ENCODE data around the gene TSHZ1.

TSHZ1 gene

GRCh38 chr18:75216911-75217689, 6.5 kb downstream of the TSHZ1 start:
- H3K27ac ChIP-seq, result peak overlapping the region in 10 of 21 experiments; percentile 2 to 75 (median 56)

DNA sequence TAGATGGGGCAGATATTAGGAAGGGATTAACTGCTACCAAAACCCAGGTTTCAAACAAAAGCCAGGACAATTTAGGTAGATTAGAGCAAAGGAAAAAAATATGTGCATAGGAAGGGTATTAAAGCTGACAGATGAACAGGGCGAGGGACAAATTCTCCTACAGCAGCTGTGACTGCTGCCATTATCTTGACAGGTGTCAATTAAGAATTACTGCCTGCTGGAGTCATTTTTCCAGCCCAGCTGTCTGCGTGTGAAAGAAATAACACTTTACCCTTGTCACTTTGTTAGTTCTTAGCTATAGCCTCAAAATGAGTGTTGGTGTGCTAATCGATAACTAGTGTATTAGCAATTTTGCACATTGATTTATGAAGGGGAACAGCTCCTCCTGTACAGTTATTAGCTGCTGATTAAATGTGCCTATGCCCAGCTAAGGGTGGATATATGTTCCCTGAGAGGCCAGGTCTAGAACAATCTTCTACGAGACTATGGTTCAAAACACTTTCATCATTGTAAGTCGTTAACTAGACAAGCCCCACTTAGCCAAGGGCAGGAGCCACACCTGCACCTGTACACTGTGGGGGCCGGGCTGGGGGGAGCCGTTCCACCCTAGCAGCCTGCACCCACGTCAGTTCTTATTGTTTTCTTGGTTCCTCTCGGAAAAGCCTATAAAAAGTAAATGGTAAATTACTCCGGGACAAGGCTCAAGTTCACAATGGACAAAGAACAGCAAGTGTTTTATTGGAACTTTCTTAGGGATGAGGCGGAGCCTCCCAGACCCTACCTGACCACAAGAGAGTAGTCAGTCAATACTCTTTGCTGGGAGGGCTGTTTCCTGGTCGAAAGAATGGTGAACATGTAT, 7.7 kb downstream of the TSHZ1 start:
- Histone ChIP-seq H3K27ac (peak overlapping the region in 1 of 21 experiments; percentile 21), H3K4me3 (no peak overlapping the region)

More at GRCh38 chr18:75216911-75217689, 6.5 kb downstream of the TSHZ1 start:
- H3K4me3 ChIP-seq, result no peak overlapping the region

DNA sequence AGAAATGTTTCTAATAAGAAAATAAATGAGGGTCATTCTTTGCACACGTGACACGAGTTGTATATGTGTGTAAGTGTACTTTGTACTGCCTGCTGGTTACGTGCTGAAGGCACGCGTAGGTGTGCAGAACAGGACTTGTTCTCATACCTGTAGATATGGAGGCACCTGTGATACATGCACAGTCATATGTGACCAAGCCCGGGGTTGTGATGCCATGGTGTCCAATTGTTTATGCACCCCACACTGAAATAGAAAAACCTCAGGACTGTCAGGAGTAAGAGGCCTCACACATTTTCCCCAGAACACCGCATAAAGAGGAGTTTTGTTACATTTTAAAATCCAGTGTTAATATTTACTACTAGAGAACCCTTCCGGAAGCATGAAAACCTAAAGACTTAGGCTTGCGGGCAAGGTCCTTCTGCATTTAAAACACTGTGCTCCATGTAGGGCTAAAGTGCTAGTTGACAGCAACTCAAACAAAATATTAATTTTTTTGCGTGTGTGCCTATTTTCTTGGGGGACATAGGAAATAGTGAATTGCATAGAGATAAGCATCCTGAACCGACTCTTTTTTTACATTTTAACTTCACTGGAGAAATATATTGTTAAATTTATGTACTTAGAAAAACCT, 9.3 kb downstream of the TSHZ1 start:
- H3K27ac ChIP-seq, result peak overlapping the region in 2 of 21 experiments; percentile 21 to 32
- H3K4me3 ChIP-seq, result no peak overlapping the region

DNA sequence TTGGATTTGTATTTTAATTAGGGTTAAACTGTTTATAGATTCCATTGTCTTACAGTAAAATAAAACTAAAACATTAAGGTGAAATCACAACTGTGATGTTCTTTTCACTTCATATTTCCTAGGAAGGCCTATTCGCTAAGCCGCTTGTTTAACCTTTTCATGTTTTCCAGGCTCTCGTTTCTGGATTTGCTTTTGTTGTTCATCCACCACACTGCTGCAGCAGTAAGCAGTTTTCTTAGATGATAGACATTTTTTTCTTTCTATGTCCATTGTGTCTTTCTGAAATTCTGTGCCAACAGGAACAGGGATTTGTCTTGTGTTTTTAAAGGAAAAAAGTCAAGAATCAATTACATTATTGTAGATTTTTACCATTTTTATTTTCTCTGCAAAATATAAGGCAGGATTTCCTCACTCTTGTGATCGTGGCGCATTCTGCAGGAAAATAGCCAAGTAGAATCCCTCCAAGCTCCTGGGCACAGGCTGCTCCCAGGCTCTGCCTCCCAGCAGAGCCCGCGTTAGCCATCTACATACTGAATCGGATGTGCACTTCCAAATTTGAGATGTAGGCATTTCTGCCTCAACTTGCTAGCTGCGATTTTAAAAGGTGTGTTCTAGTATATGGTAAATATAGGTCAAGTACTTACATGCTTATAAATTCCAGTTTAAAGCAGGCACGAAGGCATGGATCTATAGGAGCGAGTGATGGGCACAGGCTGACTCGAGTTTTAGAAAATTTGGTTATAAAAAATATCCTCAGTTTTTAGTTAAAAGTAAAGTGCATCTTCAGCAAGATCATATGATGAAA, 10.2 kb downstream of the TSHZ1 start:
- peak overlapping the region in 3 of 21 experiments; percentile 1 to 32 (median 11) for H3K27ac ChIP-seq
- H3K4me3 ChIP-seq, result no peak overlapping the region

DNA sequence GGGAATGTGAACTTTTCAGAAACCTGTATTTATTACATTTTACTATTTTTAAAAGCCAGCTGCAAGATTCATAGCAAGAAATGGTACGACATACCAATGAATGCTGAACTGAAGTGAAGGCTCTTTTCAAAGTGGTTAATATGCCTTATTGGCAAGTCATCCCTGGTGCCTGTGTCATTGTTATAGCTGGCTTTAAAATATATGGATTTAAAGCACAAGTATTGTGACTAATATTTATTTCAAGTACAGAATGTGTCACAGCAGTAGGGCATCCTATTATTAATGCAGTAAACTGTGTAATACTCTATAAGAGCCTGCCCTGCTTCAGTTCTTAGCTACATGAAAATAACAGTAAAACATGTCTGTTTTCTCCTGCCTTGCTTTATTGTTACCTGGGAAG, 10.8 kb downstream of the TSHZ1 start:
- no peak overlapping the region for H3K4me3 ChIP-seq
- peak overlapping the region in 1 of 21 experiments; percentile 4 for H3K27ac ChIP-seq

DNA sequence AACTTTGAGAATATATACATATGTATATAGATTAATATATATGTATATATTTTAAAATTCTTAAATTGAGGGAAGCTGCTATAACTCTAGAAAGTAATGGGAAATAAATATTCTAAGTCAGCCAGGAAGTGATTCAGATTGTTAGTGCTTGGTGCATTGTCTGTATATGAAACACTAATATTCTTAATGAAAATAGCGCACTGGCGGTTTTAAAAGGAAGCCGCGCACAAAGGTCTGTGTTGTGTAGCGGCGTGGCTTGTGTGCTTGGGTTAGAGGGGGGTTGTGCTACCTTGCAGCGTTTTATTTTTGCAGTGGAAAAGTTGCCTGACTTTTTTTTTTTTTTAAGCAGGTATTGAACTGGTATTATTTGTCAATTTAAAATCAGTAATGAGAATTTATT, 11.3 kb downstream of the TSHZ1 start:
- Histone ChIP-seq H3K27ac (no peak overlapping the region), H3K4me3 (no peak overlapping the region)

GRCh38 chr18:75222407-75222806, 11.8 kb downstream of the TSHZ1 start:
- no peak overlapping the region for H3K4me3 ChIP-seq
- H3K27ac ChIP-seq, result no peak overlapping the region

GRCh38 chr18:75223687-75224347, 13.2 kb downstream of the TSHZ1 start:
- H3K4me3 ChIP-seq, result no peak overlapping the region
- H3K27ac ChIP-seq, result peak overlapping the region in 1 of 21 experiments; percentile 41

DNA sequence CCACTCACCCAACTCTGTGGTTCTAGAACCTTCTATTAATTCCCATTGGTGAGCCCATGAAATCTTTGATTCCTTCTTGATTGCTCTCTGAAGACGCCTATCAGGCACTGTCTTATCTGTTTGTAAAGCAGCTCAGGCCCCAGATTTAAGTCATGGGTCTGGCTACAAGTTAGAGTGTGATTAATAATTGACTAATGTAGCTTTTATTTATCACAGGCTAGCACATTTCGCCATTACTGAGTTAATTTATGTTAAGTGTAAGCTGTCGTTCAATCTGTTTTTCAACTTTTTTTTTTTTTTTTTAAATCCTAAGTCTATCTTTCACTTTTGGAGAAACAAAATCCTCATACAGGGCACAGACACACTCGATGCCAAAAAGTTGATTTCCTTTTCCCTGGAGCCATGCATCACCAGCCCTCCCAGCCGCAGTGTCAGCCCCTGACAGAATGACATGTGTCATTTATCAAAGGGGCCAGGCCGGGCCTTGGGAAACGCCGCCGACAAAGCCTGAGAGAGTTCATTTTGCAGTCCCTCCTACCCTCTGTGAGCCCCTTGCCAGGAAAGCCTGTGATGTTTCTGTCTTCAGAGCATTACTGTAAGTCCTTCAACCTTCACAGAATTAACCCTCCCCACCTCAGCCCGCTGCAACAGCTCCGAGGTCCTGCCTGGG, 15.8 kb downstream of the TSHZ1 start:
- no peak overlapping the region for H3K4me3 ChIP-seq
- H3K27ac ChIP-seq, result peak overlapping the region in 7 of 21 experiments; percentile 14 to 65 (median 28)

DNA sequence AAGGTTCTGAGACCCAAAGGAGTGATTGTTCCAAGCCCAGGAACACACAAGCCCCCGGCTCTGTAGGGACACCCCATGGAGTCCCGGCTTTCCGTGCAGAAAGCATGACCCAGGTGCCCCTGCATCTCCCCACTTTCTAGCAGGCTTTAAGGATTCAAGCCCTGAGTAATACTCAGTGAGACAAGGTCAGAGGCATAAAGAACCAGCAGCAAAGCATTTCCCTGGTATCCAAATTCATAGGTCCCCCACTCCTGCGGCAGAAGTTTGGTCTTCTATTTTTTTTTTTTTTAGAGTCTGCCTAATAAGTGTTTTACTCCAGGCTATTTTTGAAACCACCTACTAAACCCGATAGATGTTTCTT, 16.3 kb downstream of the TSHZ1 start:
- Histone ChIP-seq H3K27ac (peak overlapping the region in 10 of 21 experiments; percentile 14 to 65 (median 26)), H3K4me3 (no peak overlapping the region)

GRCh38 chr18:75227535-75228296, 17.1 kb downstream of the TSHZ1 start:
- H3K27ac ChIP-seq, result peak overlapping the region in 5 of 21 experiments; percentile 14 to 48 (median 21)

DNA sequence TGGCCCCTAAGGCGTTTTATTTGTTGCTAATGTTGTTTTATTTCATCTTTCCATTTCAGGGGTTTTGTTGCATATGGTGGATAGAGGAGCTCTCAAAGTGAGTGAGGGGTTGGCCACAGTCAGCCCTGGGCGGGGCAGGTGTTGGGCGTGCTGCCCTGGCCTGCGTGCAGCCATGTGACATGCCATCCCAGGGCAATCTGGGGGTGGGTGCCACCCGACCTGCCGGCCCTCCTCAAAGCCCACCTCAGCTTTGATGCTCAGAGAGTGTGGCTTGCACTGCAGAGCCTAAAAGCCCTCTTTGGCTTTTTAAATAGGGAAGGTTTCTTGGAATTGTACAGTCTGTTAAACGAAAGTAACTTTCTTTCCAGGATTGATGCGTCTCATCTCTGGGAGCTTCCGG, 18.4 kb downstream of the TSHZ1 start:
- H3K27ac ChIP-seq, result no peak overlapping the region
- H3K4me3 ChIP-seq, result no peak overlapping the region

More at GRCh38 chr18:75227535-75228296, 17.1 kb downstream of the TSHZ1 start:
- no peak overlapping the region for H3K4me3 ChIP-seq

DNA sequence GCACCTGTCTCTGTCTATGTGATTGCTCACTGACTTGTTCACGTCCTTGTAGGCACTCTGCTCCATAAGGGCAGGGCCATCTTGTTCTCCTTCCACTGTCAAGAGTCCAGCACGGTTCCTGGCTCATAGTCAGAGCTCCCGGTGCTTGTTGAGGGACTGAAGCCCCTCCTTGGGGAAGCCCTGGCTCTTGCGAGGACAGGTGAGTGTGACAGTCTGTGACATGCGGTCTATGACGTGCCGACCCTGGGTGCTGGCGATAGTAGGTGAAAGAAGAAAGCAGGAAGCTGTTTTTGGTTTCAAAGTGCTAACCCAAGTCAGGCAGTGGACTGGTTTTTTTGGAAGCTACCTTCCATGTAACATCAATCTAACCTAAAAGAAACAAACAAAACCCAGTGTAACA, 18.8 kb downstream of the TSHZ1 start:
- Histone ChIP-seq H3K4me3 (no peak overlapping the region), H3K27ac (peak overlapping the region in 1 of 21 experiments; percentile 6)

- Histone ChIP-seq H3K27ac (peak overlapping the region in 3 of 21 experiments; percentile 2 to 59 (median 40)), H3K4me3 (no peak overlapping the region)
Measured at GRCh38 chr18:75230163-75231052, 19.8 kb downstream of the TSHZ1 start.

- Histone ChIP-seq H3K27ac (peak overlapping the region in 4 of 21 experiments; percentile 2 to 59 (median 38)), H3K4me3 (no peak overlapping the region)
Measured at GRCh38 chr18:75231053-75231406, 20.4 kb downstream of the TSHZ1 start.

GRCh38 chr18:75234901-75235300, 24.3 kb downstream of the TSHZ1 start:
- no peak overlapping the region for H3K4me3 ChIP-seq
- no peak overlapping the region for H3K27ac ChIP-seq

GRCh38 chr18:75235896-75236295, 25.3 kb downstream of the TSHZ1 start:
- no peak overlapping the region for H3K4me3 ChIP-seq

More at GRCh38 chr18:75235896-75236295, 25.3 kb downstream of the TSHZ1 start:
- H3K27ac ChIP-seq, result no peak overlapping the region

All from skin epidermis (tissue), 12 donors.